Central memory CD4-positive, alpha-beta T cell (primary cell): Measurements from ENCODE around the gene ST6GALNAC6.
"Not testable (repeated sequence)": the region's sequence is repeated elsewhere in the genome, so short reads cannot be mapped to it uniquely, and the experiment has no call there.

Experiments
- DNase-seq: peaks from one replicate; pipeline ENCODE4 v3.0.0; 2022

The ST6GALNAC6 gene

GRCh38 chr9:127871531-127871930 lies 27.9 kb downstream of the ST6GALNAC6 start:
- DNase-seq: no peak

- DNase-seq: no peak
Observed at GRCh38 chr9:127870887-127871286, 28.5 kb downstream of the ST6GALNAC6 start.

- not testable (repeated sequence) for DNase-seq
Observed at GRCh38 chr9:127870153-127870491, 29.3 kb downstream of the ST6GALNAC6 start.

- DNase-seq: peak; percentile 58
Observed at GRCh38 chr9:127869310-127870152, 29.9 kb downstream of the ST6GALNAC6 start.

- no peak for DNase-seq
Observed at GRCh38 chr9:127868278-127868902, 31.0 kb downstream of the ST6GALNAC6 start.

- no peak for DNase-seq
Observed at GRCh38 chr9:127867356-127868277, 31.8 kb downstream of the ST6GALNAC6 start.

- no peak for DNase-seq
Observed at GRCh38 chr9:127866535-127866934, 32.9 kb downstream of the ST6GALNAC6 start.

GRCh38 chr9:127865645-127866464 lies 33.5 kb downstream of the ST6GALNAC6 start:
- peak; percentile 48 for DNase-seq

GRCh38 chr9:127863191-127863621 lies 36.2 kb downstream of the ST6GALNAC6 start:
- no peak for DNase-seq

- peak; percentile 35 for DNase-seq
Observed at GRCh38 chr9:127862075-127863011, 37.1 kb downstream of the ST6GALNAC6 start.

GRCh38 chr9:127860779-127861178 lies 38.6 kb downstream of the ST6GALNAC6 start:
- DNase-seq: no peak

GRCh38 chr9:127860260-127860659 lies 39.1 kb downstream of the ST6GALNAC6 start:
- no peak for DNase-seq

- DNase-seq: no peak
Observed at GRCh38 chr9:127858041-127858512, 41.3 kb downstream of the ST6GALNAC6 start.

GRCh38 chr9:127857278-127857677 lies 42.1 kb downstream of the ST6GALNAC6 start:
- no peak for DNase-seq

- no peak for DNase-seq
Observed at GRCh38 chr9:127856729-127857116, 42.7 kb downstream of the ST6GALNAC6 start.

GRCh38 chr9:127856094-127856728 lies 43.2 kb downstream of the ST6GALNAC6 start:
- no peak for DNase-seq

- DNase-seq: no peak
Observed at GRCh38 chr9:127855522-127855921, 43.9 kb downstream of the ST6GALNAC6 start.

- no peak for DNase-seq
Observed at GRCh38 chr9:127854960-127855359, 44.4 kb downstream of the ST6GALNAC6 start.

GRCh38 chr9:127854184-127854806 lies 45.1 kb downstream of the ST6GALNAC6 start, which contains the start of gene ENG:
TSS of gene ENG (minus strand) at chr9:127854658. CDS start at chr9:127854355, 303 bp downstream.
- DNase-seq: no peak
